ENCODE measurements around the gene CNTN2.

GRCh38 chr1:205016584-205016983 lies 26.4 kb upstream of the CNTN2 start:
- no peak for TF ChIP-seq CTCF (IDR thresholded peaks at IDR 0.05; ENCODE audit: poor library complexity, severe bottlenecking)
- TF ChIP-seq POLR2AphosphoS5 (IDR thresholded peaks at IDR 0.05) = no peak
- no peak for TF ChIP-seq EZH2 (IDR thresholded peaks at IDR 0.05; ENCODE audit: borderline replicate concordance, insufficient read depth, low read length, poor library complexity, severe bottlenecking)

All from neural cell (in vitro differentiated cells).